Testis (tissue), 3 donors: ENCODE data around the gene MISP3. TPM values are rescaled to one million over a fixed set of nuclear protein-coding genes. Genes with fewer than 3 reads are reported as not detected.
"Not testable (repeated sequence)": the region's sequence is repeated elsewhere in the genome, so short reads cannot be mapped to it uniquely, and the experiment has no call there.

Experiments used
- DNase-seq: peaks from one replicate; pipeline ENCODE4 v3.0.0-alpha.2; 2019
- H3K27ac ChIP-seq, 2 donors: fragments of 200-600 bp; sonication (generic); one replicate each; pipeline ENCODE4 v1.5.1; 2019
- H3K27me3 ChIP-seq: fragments of 200-600 bp; sonication (generic); one replicate; pipeline ENCODE4 v1.5.1; 2019
- H3K36me3 ChIP-seq: fragments of 200-600 bp; sonication (generic); one replicate; pipeline ENCODE4 v1.5.1; 2017; ENCODE audit warnings: low read depth; ENCODE audit errors: missing control alignments
- H3K4me1 ChIP-seq: fragments of 200-600 bp; sonication (generic); one replicate; pipeline ENCODE4 v1.5.1; 2019
- H3K4me3 ChIP-seq, 2 donors: fragments of 200-600 bp; sonication (generic); one replicate each; pipeline ENCODE4 v1.5.1; 2017 to 2019
- H3K9me3 ChIP-seq: fragments of 200-600 bp; sonication (generic); one replicate; pipeline ENCODE4 v1.5.1; 2017
- CTCF ChIP-seq, 3 experiments: fragments of 450-650 bp in 2 of 3; fragments of 200-600 bp in 1 of 3; sonication (generic) in 1 of 3; IDR thresholded peaks; one replicate each; pipeline ENCODE4 v1.5.1; 2016 to 2019; ENCODE audit warnings: antibody characterized with exemption in 3 of 3, mild to moderate bottlenecking in 2 of 3, moderate library complexity in 1 of 3
- POLR2A ChIP-seq: fragments of 450-650 bp; IDR thresholded peaks from one replicate; pipeline ENCODE4 v1.6.1; 2017; ENCODE audit warnings: antibody characterized with exemption, mild to moderate bottlenecking, moderate library complexity
- WGBS, 2 donors: methylation state at CpG; one replicate each; pipeline ENCODE4 v1.1.5; 2018; 5-methylcytosine and 5-hydroxymethylcytosine counted together
- intact Hi-C: fragments of 100-400 bp; cut with DNase I; formaldehyde crosslinking; loops from one replicate; pipeline ENCODE4 v1.15.1; 2023; ENCODE audit warnings: low total_unique reads
- polyA plus RNA-seq: library from polyadenylated mRNA; stranded (reverse); fragments of 350-450 nt; fragmentation: Illumina TruSeq; extraction: RNeasy Lipid Tissue Mini Kit (QIAGEN cat#74804); gene quantifications from one replicate; pipeline ENCODE4 v1.2.3, GENCODE V29; 2014; ENCODE audit warnings: low read depth, low replicate concordance; ENCODE audit not compliant: insufficient read depth
- total RNA-seq, 2 donors: library from RNA; depleted of rRNA; stranded (reverse); fragments of >200 nt; gene quantifications; one replicate each; pipeline ENCODE4 v1.2.3, GENCODE V29; 2016

The MISP3 gene
- total and polyA plus RNA-seq, 3 donors from 2014 or later = 0.76 to 7.2 (median 4.2) TPM

GRCh38 chr19:14028901-14029300 lies 43.7 kb upstream of the MISP3 start:
- no peak overlapping the region for H3K27ac ChIP-seq
- H3K36me3 ChIP-seq = no peaks in the 10 kb centered on the region
- no peaks in the 10 kb centered on the region for H3K27me3 ChIP-seq
- intact Hi-C loops = no loop called here
- no peak for TF ChIP-seq POLR2A
- no peak for TF ChIP-seq CTCF (IDR thresholded peaks at IDR 0.05)
- no peak overlapping the region for H3K4me3 ChIP-seq
- WGBS, 2 donors = 74 to 80% methylated on average over 4 of the region's 4 CpGs
- no peak for DNase-seq
- H3K9me3 ChIP-seq = no peaks in the 10 kb centered on the region
- peaks cover 9% of the 10 kb centered on the region for H3K4me1 ChIP-seq

- intact Hi-C loops = no loop called here
Observed at GRCh38 chr19:14030997-14031718, 41.4 kb upstream of the MISP3 start.

GRCh38 chr19:14031719-14032480 lies 40.7 kb upstream of the MISP3 start, which contains the start of gene IL27RA:
Gene IL27RA, plus strand, starts transcription at chr19:14031762. Its CDS starts 111 bp downstream, at chr19:14031873.
- no peaks in the 10 kb centered on the region for H3K9me3 ChIP-seq
- 1% methylated on average over 43 of the region's 63 CpGs; no CpG with 5 or more reads in 1 of the 2 donors for WGBS, 2 donors
- TF ChIP-seq POLR2A (no peak), CTCF (IDR thresholded peaks at IDR 0.05) (peak; percentile 8 to 50 (median 48))
- H3K36me3 ChIP-seq = no peaks in the 10 kb centered on the region
- peak within 1 kb of the TSS; percentile 80 to 81 for H3K27ac ChIP-seq
- no peaks in the 10 kb centered on the region for H3K27me3 ChIP-seq
- H3K4me3 ChIP-seq = peak within 1 kb of the TSS; percentile 55 to 73
- peaks cover 9% of the 10 kb centered on the region for H3K4me1 ChIP-seq
- DNase-seq = peak; percentile 47
- intact Hi-C loops = no loop called here

More at GRCh38 chr19:14030997-14031718, 41.4 kb upstream of the MISP3 start:
- Histone ChIP-seq H3K9me3 (no peaks in the 10 kb centered on the region), H3K27ac (peak overlapping the region; percentile 80 to 81), H3K36me3 (no peaks in the 10 kb centered on the region), H3K27me3 (no peaks in the 10 kb centered on the region), H3K4me1 (peaks cover 9% of the 10 kb centered on the region), H3K4me3 (peak overlapping the region; percentile 55 to 73)
- WGBS, 2 donors = 20 to 62% methylated on average over 5 to 20 of the region's 20 CpGs
- DNase-seq = no peak
- no peak for TF ChIP-seq CTCF (IDR thresholded peaks at IDR 0.05)
- TF ChIP-seq POLR2A = no peak

GRCh38 chr19:14033946-14034345 lies 38.6 kb upstream of the MISP3 start:
- Histone ChIP-seq H3K9me3 (no peaks in the 10 kb centered on the region), H3K27me3 (no peaks in the 10 kb centered on the region), H3K4me3 (no peak overlapping the region), H3K27ac (no peak overlapping the region), H3K36me3 (no peaks in the 10 kb centered on the region), H3K4me1 (peaks cover 9% of the 10 kb centered on the region)
- 96 to 98% methylated on average over 2 of the region's 2 CpGs for WGBS, 2 donors
- intact Hi-C loops = no loop called here
- DNase-seq = no peak
- TF ChIP-seq CTCF (IDR thresholded peaks at IDR 0.05) (no peak), POLR2A (no peak)

- H3K27me3 ChIP-seq, H3K9me3 ChIP-seq, H3K36me3 ChIP-seq, intact Hi-C loops, H3K4me1 ChIP-seq, H3K27ac ChIP-seq, DNase-seq, H3K4me3 ChIP-seq: not testable (repeated sequence)
- 92 to 95% methylated on average over 12 of the region's 12 CpGs for WGBS, 2 donors
Observed at GRCh38 chr19:14035159-14035558, 37.4 kb upstream of the MISP3 start.
